Activated T-cell treated with anti-CD3 and anti-CD28 coated beads for 1 hour (primary cell): Measurements from ENCODE around the gene PTPRN2.

Experiments
- DNase-seq: peaks from one replicate; pipeline ENCODE4 v3.0.0-alpha.2; 2020; ENCODE audit warnings: low read depth

Gene PTPRN2

GRCh38 chr7:158026636-158027265 lies 560.9 kb downstream of the PTPRN2 start:
- no peak for DNase-seq

- no peak for DNase-seq
Measured at GRCh38 chr7:158025686-158026600, 561.7 kb downstream of the PTPRN2 start.

GRCh38 chr7:158024881-158025280 lies 562.7 kb downstream of the PTPRN2 start:
- no peak for DNase-seq

GRCh38 chr7:158024351-158024715 lies 563.3 kb downstream of the PTPRN2 start:
- DNase-seq: no peak

GRCh38 chr7:158023681-158024350 lies 563.8 kb downstream of the PTPRN2 start:
- no peak for DNase-seq

- DNase-seq: no peak
Measured at GRCh38 chr7:158023157-158023556, 564.5 kb downstream of the PTPRN2 start.

- DNase-seq: no peak
Measured at GRCh38 chr7:158022601-158023000, 565.0 kb downstream of the PTPRN2 start.

- DNase-seq: no peak
Measured at GRCh38 chr7:158021836-158022235, 565.8 kb downstream of the PTPRN2 start.

GRCh38 chr7:158020706-158021095 lies 566.9 kb downstream of the PTPRN2 start:
- DNase-seq: no peak

GRCh38 chr7:158019726-158020705 lies 567.6 kb downstream of the PTPRN2 start:
- DNase-seq: no peak

GRCh38 chr7:158018971-158019645 lies 568.5 kb downstream of the PTPRN2 start:
- no peak for DNase-seq

- DNase-seq: no peak
Measured at GRCh38 chr7:158018098-158018762, 569.4 kb downstream of the PTPRN2 start.

- DNase-seq: no peak
Measured at GRCh38 chr7:158017111-158018097, 570.2 kb downstream of the PTPRN2 start.

GRCh38 chr7:158016180-158017097 lies 571.2 kb downstream of the PTPRN2 start:
- DNase-seq: no peak

GRCh38 chr7:158015403-158016179 lies 572.0 kb downstream of the PTPRN2 start:
- no peak for DNase-seq

GRCh38 chr7:158014976-158015375 lies 572.6 kb downstream of the PTPRN2 start:
- no peak for DNase-seq

GRCh38 chr7:158013085-158013668 lies 574.4 kb downstream of the PTPRN2 start:
- DNase-seq: no peak
